ENCODE measurements around the gene BTAF1.
A peak's percentile ranks its signal among the peaks of the same experiment; 100 is the strongest.
"Not testable (repeated sequence)": the region's sequence is repeated elsewhere in the genome, so short reads cannot be mapped to it uniquely, and the experiment has no call there.

The BTAF1 gene

GRCh38 chr10:91887272-91888076 is 36.1 kb upstream of the BTAF1 start:
- Histone ChIP-seq H3K27ac (ENCODE audit: low read depth, low read length, severe bottlenecking) (peak overlapping the region; percentile 93), H3K9me3 (ENCODE audit: control insufficient read depth, low read length) (no peaks in the 10 kb centered on the region), H3K36me3 (ENCODE audit: control insufficient read depth, insufficient read depth, low read length) (no peaks in the 10 kb centered on the region), H3K4me3 (ENCODE audit: extremely low read depth, insufficient read depth, low read length, poor library complexity, severe bottlenecking) (peak overlapping the region; percentile 20), H3K4me1 (ENCODE audit: control insufficient read depth, insufficient read depth, low read length, poor library complexity, severe bottlenecking) (peaks cover 41% of the 10 kb centered on the region)
- WGBS, 2 experiments (ENCODE audit: insufficient coverage in 2 of 2) = 1% methylated on average over 24 to 53 of the region's 59 CpGs

- Histone ChIP-seq H3K36me3 (ENCODE audit: control insufficient read depth, insufficient read depth, low read length) (no peaks in the 10 kb centered on the region), H3K27ac (ENCODE audit: low read depth, low read length, severe bottlenecking) (peak overlapping the region; percentile 88), H3K4me1 (ENCODE audit: control insufficient read depth, insufficient read depth, low read length, poor library complexity, severe bottlenecking) (peaks cover 23% of the 10 kb centered on the region), H3K4me3 (ENCODE audit: extremely low read depth, insufficient read depth, low read length, poor library complexity, severe bottlenecking) (no peak overlapping the region), H3K9me3 (ENCODE audit: control insufficient read depth, low read length) (peaks cover 2% of the 10 kb centered on the region)
- 73 to 90% methylated on average over 1 of the region's 1 CpG for WGBS, 2 experiments (ENCODE audit: insufficient coverage in 2 of 2)
Observed at GRCh38 chr10:91891125-91892001, 32.2 kb upstream of the BTAF1 start.

GRCh38 chr10:91893051-91893450 is 30.5 kb upstream of the BTAF1 start:
- 92 to 100% methylated on average over 1 to 2 of the region's 2 CpGs for WGBS, 2 experiments (ENCODE audit: insufficient coverage in 2 of 2)
- Histone ChIP-seq H3K4me3 (ENCODE audit: extremely low read depth, insufficient read depth, low read length, poor library complexity, severe bottlenecking) (no peak overlapping the region), H3K27ac (ENCODE audit: low read depth, low read length, severe bottlenecking) (no peak overlapping the region), H3K9me3 (ENCODE audit: control insufficient read depth, low read length) (peaks cover 6% of the 10 kb centered on the region), H3K4me1 (ENCODE audit: control insufficient read depth, insufficient read depth, low read length, poor library complexity, severe bottlenecking) (peaks cover 7% of the 10 kb centered on the region), H3K36me3 (ENCODE audit: control insufficient read depth, insufficient read depth, low read length) (no peaks in the 10 kb centered on the region)

- H3K4me3 ChIP-seq (ENCODE audit: extremely low read depth, insufficient read depth, low read length, poor library complexity, severe bottlenecking); H3K27ac ChIP-seq (ENCODE audit: low read depth, low read length, severe bottlenecking); H3K9me3 ChIP-seq (ENCODE audit: control insufficient read depth, low read length); H3K36me3 ChIP-seq (ENCODE audit: control insufficient read depth, insufficient read depth, low read length); H3K4me1 ChIP-seq (ENCODE audit: control insufficient read depth, insufficient read depth, low read length, poor library complexity, severe bottlenecking): not testable (repeated sequence)
- 86 to 90% methylated on average over 7 to 10 of the region's 14 CpGs for WGBS, 2 experiments (ENCODE audit: insufficient coverage in 2 of 2)
Observed at GRCh38 chr10:91894261-91894685, 29.3 kb upstream of the BTAF1 start.

GRCh38 chr10:91896212-91896756 is 27.3 kb upstream of the BTAF1 start:
- 89 to 100% methylated on average over 2 to 3 of the region's 3 CpGs for WGBS, 2 experiments (ENCODE audit: insufficient coverage in 2 of 2)
- Histone ChIP-seq H3K9me3 (ENCODE audit: control insufficient read depth, low read length) (peaks cover 6% of the 10 kb centered on the region), H3K27ac (ENCODE audit: low read depth, low read length, severe bottlenecking) (no peak overlapping the region), H3K36me3 (ENCODE audit: control insufficient read depth, insufficient read depth, low read length) (no peaks in the 10 kb centered on the region), H3K4me1 (ENCODE audit: control insufficient read depth, insufficient read depth, low read length, poor library complexity, severe bottlenecking) (peaks cover 10% of the 10 kb centered on the region), H3K4me3 (ENCODE audit: extremely low read depth, insufficient read depth, low read length, poor library complexity, severe bottlenecking) (no peak overlapping the region)

GRCh38 chr10:91897421-91897820 is 26.1 kb upstream of the BTAF1 start:
- 79 to 80% methylated on average over 7 to 8 of the region's 8 CpGs for WGBS, 2 experiments (ENCODE audit: insufficient coverage in 2 of 2)
- H3K27ac ChIP-seq (ENCODE audit: low read depth, low read length, severe bottlenecking) = no peak overlapping the region
- H3K4me1 ChIP-seq (ENCODE audit: control insufficient read depth, insufficient read depth, low read length, poor library complexity, severe bottlenecking) = peaks cover 16% of the 10 kb centered on the region
- H3K9me3 ChIP-seq (ENCODE audit: control insufficient read depth, low read length) = peaks cover 6% of the 10 kb centered on the region
- no peaks in the 10 kb centered on the region for H3K36me3 ChIP-seq (ENCODE audit: control insufficient read depth, insufficient read depth, low read length)
- no peak overlapping the region for H3K4me3 ChIP-seq (ENCODE audit: extremely low read depth, insufficient read depth, low read length, poor library complexity, severe bottlenecking)

GRCh38 chr10:91901784-91902677 is 21.5 kb upstream of the BTAF1 start:
- H3K4me1 ChIP-seq (ENCODE audit: control insufficient read depth, insufficient read depth, low read length, poor library complexity, severe bottlenecking) = peaks cover 25% of the 10 kb centered on the region
- no peak overlapping the region for H3K4me3 ChIP-seq (ENCODE audit: extremely low read depth, insufficient read depth, low read length, poor library complexity, severe bottlenecking)
- peak overlapping the region; percentile 82 for H3K27ac ChIP-seq (ENCODE audit: low read depth, low read length, severe bottlenecking)
- no peaks in the 10 kb centered on the region for H3K9me3 ChIP-seq (ENCODE audit: control insufficient read depth, low read length)
- WGBS, 2 experiments (ENCODE audit: insufficient coverage in 2 of 2) = no CpG with 5 or more reads among the region's 2 CpGs
- H3K36me3 ChIP-seq (ENCODE audit: control insufficient read depth, insufficient read depth, low read length) = peaks cover 21% of the 10 kb centered on the region

GRCh38 chr10:91907033-91907594 is 16.5 kb upstream of the BTAF1 start:
- Histone ChIP-seq H3K4me3 (ENCODE audit: extremely low read depth, insufficient read depth, low read length, poor library complexity, severe bottlenecking) (peak overlapping the region; percentile 68), H3K9me3 (ENCODE audit: control insufficient read depth, low read length) (no peaks in the 10 kb centered on the region), H3K27ac (ENCODE audit: low read depth, low read length, severe bottlenecking) (no peak overlapping the region), H3K4me1 (ENCODE audit: control insufficient read depth, insufficient read depth, low read length, poor library complexity, severe bottlenecking) (peaks cover 16% of the 10 kb centered on the region), H3K36me3 (ENCODE audit: control insufficient read depth, insufficient read depth, low read length) (peaks cover 24% of the 10 kb centered on the region)
- WGBS, 2 experiments (ENCODE audit: insufficient coverage in 2 of 2) = 82 to 89% methylated on average over 4 to 5 of the region's 5 CpGs

- Histone ChIP-seq H3K9me3 (ENCODE audit: control insufficient read depth, low read length) (no peaks in the 10 kb centered on the region), H3K36me3 (ENCODE audit: control insufficient read depth, insufficient read depth, low read length) (peaks cover 24% of the 10 kb centered on the region), H3K4me1 (ENCODE audit: control insufficient read depth, insufficient read depth, low read length, poor library complexity, severe bottlenecking) (peaks cover 8% of the 10 kb centered on the region), H3K27ac (ENCODE audit: low read depth, low read length, severe bottlenecking) (peak overlapping the region; percentile 33), H3K4me3 (ENCODE audit: extremely low read depth, insufficient read depth, low read length, poor library complexity, severe bottlenecking) (peak overlapping the region; percentile 68)
- 6 to 8% methylated on average over 14 to 18 of the region's 18 CpGs for WGBS, 2 experiments (ENCODE audit: insufficient coverage in 2 of 2)
Observed at GRCh38 chr10:91907914-91908336, 15.6 kb upstream of the BTAF1 start.
